Activated naive CD8-positive, alpha-beta T cell treated with anti-CD3 and anti-CD28 coated beads for 36 hours (primary cell): ENCODE measurements around the gene SLC17A1. TPM values are rescaled to one million over a fixed set of nuclear protein-coding genes. Genes with fewer than 3 reads are reported as not detected.

ENCODE experiments used
- DNase-seq: peaks from one replicate; pipeline ENCODE4 v3.0.0; 2021
- H3K27ac Mint-ChIP-seq: one replicate; pipeline ENCODE4 v1.8.0; 2022; ENCODE audit warnings: mild to moderate bottlenecking, moderate library complexity, mixed read lengths
- H3K27me3 Mint-ChIP-seq: one replicate; pipeline ENCODE4 v1.8.0; 2022; ENCODE audit warnings: mild to moderate bottlenecking, mixed read lengths
- H3K36me3 Mint-ChIP-seq: one replicate; pipeline ENCODE4 v1.8.0; 2021; ENCODE audit warnings: mild to moderate bottlenecking, mixed read lengths
- H3K4me1 Mint-ChIP-seq: one replicate; pipeline ENCODE4 v1.8.0; 2021; ENCODE audit warnings: mixed read lengths
- H3K4me3 Mint-ChIP-seq: one replicate; pipeline ENCODE4 v1.8.0; 2022; ENCODE audit warnings: mild to moderate bottlenecking, moderate library complexity, mixed read lengths
- H3K9me3 Mint-ChIP-seq: one replicate; pipeline ENCODE4 v1.8.0; 2022; ENCODE audit warnings: mixed read lengths
- total RNA-seq, 2 experiments: library from RNA; stranded (reverse); gene quantifications; one replicate each; pipeline ENCODE4 v1.2.3, GENCODE V29; 2021

Gene SLC17A1, protein sequence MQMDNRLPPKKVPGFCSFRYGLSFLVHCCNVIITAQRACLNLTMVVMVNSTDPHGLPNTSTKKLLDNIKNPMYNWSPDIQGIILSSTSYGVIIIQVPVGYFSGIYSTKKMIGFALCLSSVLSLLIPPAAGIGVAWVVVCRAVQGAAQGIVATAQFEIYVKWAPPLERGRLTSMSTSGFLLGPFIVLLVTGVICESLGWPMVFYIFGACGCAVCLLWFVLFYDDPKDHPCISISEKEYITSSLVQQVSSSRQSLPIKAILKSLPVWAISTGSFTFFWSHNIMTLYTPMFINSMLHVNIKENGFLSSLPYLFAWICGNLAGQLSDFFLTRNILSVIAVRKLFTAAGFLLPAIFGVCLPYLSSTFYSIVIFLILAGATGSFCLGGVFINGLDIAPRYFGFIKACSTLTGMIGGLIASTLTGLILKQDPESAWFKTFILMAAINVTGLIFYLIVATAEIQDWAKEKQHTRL
- total RNA-seq = not detected

DNA sequence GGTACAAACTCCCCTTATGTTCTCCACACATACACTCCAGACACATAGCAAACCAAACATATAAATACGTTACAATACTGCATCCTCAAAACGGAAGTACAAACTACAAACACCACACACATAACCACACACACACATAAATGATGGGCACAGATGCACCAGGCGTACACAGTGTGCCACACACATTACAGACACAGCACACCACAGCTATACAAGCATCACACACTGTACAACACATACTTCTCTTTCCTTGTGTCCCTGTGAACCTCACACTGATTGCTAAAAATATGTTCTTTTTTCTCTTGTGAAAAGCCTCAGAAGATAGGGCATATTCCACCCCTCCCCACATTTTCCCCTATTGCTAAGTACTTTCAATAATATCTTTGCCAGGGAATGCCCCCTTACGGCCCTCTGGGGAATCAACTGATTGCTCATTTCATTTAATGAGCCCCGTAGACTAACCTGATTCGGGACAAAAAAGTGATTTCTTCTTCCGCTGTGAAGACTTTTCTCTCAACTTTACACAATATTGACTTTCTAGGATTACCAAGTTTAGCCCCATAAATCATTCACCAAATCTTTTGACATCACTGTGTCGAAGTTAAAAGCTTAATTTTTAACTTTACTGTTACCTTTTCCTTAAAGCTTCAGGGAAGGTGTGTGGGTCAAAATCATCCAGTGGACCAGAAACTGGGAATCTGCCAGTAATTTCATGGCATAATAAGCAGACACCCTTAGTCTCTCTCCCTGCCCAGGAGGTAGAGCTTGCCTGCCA lies at the start of gene SLC17A1:
TSS of gene SLC17A1 (minus strand) at position 521 of the 775 bp plus-strand sequence. CDS start 1,495 bp downstream, outside the sequence.
- H3K27ac Mint-ChIP-seq = no peak within 1 kb of the TSS
- H3K36me3 Mint-ChIP-seq = no peaks in the 10 kb centered on the region
- peaks cover 17% of the 10 kb centered on the region for H3K27me3 Mint-ChIP-seq
- H3K4me1 Mint-ChIP-seq = no peaks in the 10 kb centered on the region
- H3K4me3 Mint-ChIP-seq = no peak within 1 kb of the TSS
- H3K9me3 Mint-ChIP-seq = no peaks in the 10 kb centered on the region
- DNase-seq = no peak

- Mint-ChIP-seq H3K4me1 (peaks cover 2% of the 10 kb centered on the region), H3K36me3 (no peaks in the 10 kb centered on the region), H3K27ac (no peak overlapping the region), H3K9me3 (no peaks in the 10 kb centered on the region), H3K27me3 (peaks cover 5% of the 10 kb centered on the region), H3K4me3 (no peak overlapping the region)
- no peak for DNase-seq
Measured at GRCh38 chr6:25880601-25881000, 48.7 kb upstream of the SLC17A1 start.

GRCh38 chr6:25878721-25879322 lies 47.0 kb upstream of the SLC17A1 start:
- DNase-seq = no peak
- no peak overlapping the region for H3K4me3 Mint-ChIP-seq
- no peaks in the 10 kb centered on the region for H3K9me3 Mint-ChIP-seq
- peaks cover 5% of the 10 kb centered on the region for H3K27me3 Mint-ChIP-seq
- H3K4me1 Mint-ChIP-seq = peaks cover 4% of the 10 kb centered on the region
- no peak overlapping the region for H3K27ac Mint-ChIP-seq
- H3K36me3 Mint-ChIP-seq = no peaks in the 10 kb centered on the region

DNA sequence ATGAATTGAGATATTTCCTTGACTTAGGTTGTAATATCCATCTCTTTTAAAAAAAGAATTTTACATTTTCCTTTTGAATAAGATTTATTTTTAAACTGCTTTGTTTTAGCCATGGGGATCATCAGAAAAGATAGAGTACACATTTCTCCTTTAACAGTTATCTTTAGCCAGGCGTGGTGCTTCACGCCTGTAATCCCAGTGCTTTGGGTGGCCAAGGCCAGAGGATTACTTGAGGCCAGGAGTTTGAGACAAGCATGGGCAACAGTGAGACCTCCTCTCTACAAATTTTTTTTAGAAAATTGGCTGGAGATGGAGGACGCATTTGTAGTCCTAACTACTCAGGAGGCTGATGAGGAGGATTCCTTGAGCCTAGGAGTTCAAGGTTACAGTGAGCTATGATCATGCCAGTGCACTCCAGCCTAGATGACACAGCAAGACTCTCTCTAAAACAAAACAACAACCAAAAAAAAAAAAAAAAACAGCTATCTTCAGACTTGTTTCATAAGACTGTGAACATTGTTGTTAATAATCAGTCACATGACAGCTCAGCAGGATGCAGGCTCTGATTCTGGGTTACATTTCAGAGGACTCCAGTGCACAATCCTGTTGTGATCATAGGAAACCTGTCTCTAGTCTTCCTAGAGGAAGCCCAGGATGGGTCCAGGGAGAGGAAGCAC lies 44.2 kb upstream of the SLC17A1 start:
- H3K27ac Mint-ChIP-seq = no peak overlapping the region
- DNase-seq = no peak
- no peaks in the 10 kb centered on the region for H3K36me3 Mint-ChIP-seq
- peaks cover 5% of the 10 kb centered on the region for H3K27me3 Mint-ChIP-seq
- H3K4me3 Mint-ChIP-seq = no peak overlapping the region
- peaks cover 9% of the 10 kb centered on the region for H3K4me1 Mint-ChIP-seq
- H3K9me3 Mint-ChIP-seq = no peaks in the 10 kb centered on the region

- Mint-ChIP-seq H3K27ac (no peak overlapping the region), H3K27me3 (peaks cover 5% of the 10 kb centered on the region)
Measured at GRCh38 chr6:25875563-25875905, 43.7 kb upstream of the SLC17A1 start.

GRCh38 chr6:25874822-25875562 lies 43.1 kb upstream of the SLC17A1 start:
- H3K4me3 Mint-ChIP-seq = no peak overlapping the region
- H3K27me3 Mint-ChIP-seq = peaks cover 5% of the 10 kb centered on the region
- H3K27ac Mint-ChIP-seq = no peak overlapping the region
- no peaks in the 10 kb centered on the region for H3K9me3 Mint-ChIP-seq
- peaks cover 9% of the 10 kb centered on the region for H3K4me1 Mint-ChIP-seq
- DNase-seq = no peak
- H3K36me3 Mint-ChIP-seq = no peaks in the 10 kb centered on the region

More at GRCh38 chr6:25875563-25875905, 43.7 kb upstream of the SLC17A1 start:
- DNase-seq = no peak
- H3K9me3 Mint-ChIP-seq = no peaks in the 10 kb centered on the region
- no peaks in the 10 kb centered on the region for H3K36me3 Mint-ChIP-seq
- H3K4me3 Mint-ChIP-seq = no peak overlapping the region
- peaks cover 9% of the 10 kb centered on the region for H3K4me1 Mint-ChIP-seq

GRCh38 chr6:25874118-25874517 lies 42.3 kb upstream of the SLC17A1 start, which contains the start of gene SLC17A3:
TSS of gene SLC17A3 (minus strand) at chr6:25874243. CDS start at chr6:25868387, 5,856 bp downstream.
- no peaks in the 10 kb centered on the region for H3K9me3 Mint-ChIP-seq
- peaks cover 5% of the 10 kb centered on the region for H3K27me3 Mint-ChIP-seq
- no peak for DNase-seq
- H3K4me1 Mint-ChIP-seq = peaks cover 9% of the 10 kb centered on the region
- no peak within 1 kb of the TSS for H3K4me3 Mint-ChIP-seq
- no peak within 1 kb of the TSS for H3K27ac Mint-ChIP-seq
- H3K36me3 Mint-ChIP-seq = no peaks in the 10 kb centered on the region

DNA sequence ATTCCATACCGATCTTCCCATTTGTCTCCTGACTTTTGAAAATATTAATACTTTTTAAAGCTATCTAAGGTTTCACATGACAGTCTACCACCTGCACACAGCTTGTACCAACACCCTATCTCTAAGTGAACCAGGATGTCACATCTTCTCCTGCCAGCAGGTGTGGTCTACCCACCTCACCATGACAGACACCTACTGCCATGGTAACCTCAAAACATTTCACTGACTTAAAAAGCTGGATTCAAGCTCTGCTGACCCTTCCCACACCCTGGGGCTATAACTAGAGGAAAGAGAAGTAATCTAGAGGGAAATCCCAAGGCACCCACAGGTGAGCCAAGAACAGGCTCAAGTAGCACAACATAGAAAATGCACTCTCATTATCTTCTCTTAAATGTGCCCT lies 41.0 kb upstream of the SLC17A1 start:
- Mint-ChIP-seq H3K27ac (no peak overlapping the region), H3K4me1 (peaks cover 11% of the 10 kb centered on the region), H3K4me3 (no peak overlapping the region), H3K36me3 (no peaks in the 10 kb centered on the region), H3K9me3 (no peaks in the 10 kb centered on the region), H3K27me3 (no peaks in the 10 kb centered on the region)
- DNase-seq = no peak

DNA sequence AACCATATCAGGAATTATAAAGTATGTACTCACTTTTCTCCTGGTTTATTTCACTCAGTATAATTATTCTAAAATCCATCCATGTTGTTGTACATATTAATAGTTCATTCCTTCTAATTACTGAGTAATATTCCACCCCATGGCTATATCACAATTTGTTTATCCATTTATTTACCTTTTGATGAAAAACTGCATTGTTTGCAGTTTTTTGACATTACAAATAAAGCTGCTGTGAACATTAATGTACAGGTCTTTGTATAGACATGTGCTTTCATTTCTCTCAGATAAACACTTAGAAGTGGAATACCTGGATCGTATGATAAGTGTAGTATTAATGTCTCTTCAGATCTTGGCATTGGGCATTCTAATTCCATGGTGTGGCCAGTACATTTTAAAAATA lies 38.0 kb upstream of the SLC17A1 start:
- no peaks in the 10 kb centered on the region for H3K27me3 Mint-ChIP-seq
- no peak overlapping the region for H3K27ac Mint-ChIP-seq
- H3K4me1 Mint-ChIP-seq = peaks cover 21% of the 10 kb centered on the region
- no peak overlapping the region for H3K4me3 Mint-ChIP-seq
- no peaks in the 10 kb centered on the region for H3K36me3 Mint-ChIP-seq
- no peak for DNase-seq
- H3K9me3 Mint-ChIP-seq = no peaks in the 10 kb centered on the region

GRCh38 chr6:25868436-25869183 lies 36.8 kb upstream of the SLC17A1 start:
- no peak overlapping the region for H3K27ac Mint-ChIP-seq
- H3K36me3 Mint-ChIP-seq = no peaks in the 10 kb centered on the region
- H3K4me3 Mint-ChIP-seq = no peak overlapping the region

DNA sequence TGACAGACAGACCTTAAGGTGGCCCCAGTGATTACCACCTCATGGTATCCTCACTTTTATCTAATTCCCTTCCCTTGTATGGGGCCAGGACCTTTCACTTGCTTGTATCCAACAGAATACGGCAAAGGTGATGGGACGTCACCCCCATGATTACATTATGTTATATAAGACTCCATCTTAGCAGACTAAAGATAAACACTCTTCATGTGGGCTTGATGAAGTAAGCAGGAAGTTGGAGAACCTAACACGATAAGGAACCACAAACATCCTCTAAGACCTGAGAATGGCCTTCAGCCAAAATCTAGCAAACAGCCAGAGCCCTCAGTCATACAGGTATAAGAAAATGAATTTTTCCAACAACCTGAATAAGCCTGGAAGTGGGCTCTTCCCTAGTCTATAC lies 34.2 kb upstream of the SLC17A1 start:
- Mint-ChIP-seq H3K27me3 (no peaks in the 10 kb centered on the region), H3K36me3 (peaks cover under 1% of the 10 kb centered on the region), H3K4me3 (no peak overlapping the region), H3K4me1 (peaks cover 17% of the 10 kb centered on the region), H3K9me3 (no peaks in the 10 kb centered on the region), H3K27ac (no peak overlapping the region)
- no peak for DNase-seq

More at GRCh38 chr6:25868436-25869183, 36.8 kb upstream of the SLC17A1 start:
- no peaks in the 10 kb centered on the region for H3K27me3 Mint-ChIP-seq
- peaks cover 21% of the 10 kb centered on the region for H3K4me1 Mint-ChIP-seq
- no peak for DNase-seq
- no peaks in the 10 kb centered on the region for H3K9me3 Mint-ChIP-seq

DNA sequence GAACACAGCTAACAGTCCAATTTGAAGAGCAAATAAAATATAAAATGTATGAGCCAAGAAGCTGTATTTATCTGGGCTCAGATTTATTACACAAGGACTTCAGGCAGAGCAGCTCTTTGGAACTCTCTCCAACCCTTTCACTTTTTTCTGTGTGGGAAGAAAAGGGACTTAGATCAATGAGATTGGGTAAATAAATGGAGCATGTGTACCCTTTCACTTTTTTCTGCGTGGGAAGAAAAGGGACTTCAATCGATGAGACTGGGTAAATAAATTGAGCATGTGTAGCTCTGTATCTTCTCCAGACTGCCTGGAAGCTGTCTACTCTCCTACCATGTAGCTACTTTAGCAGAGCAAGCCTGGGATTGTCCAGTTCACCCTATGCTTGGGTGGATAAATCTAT lies 31.5 kb upstream of the SLC17A1 start:
- H3K36me3 Mint-ChIP-seq = peaks cover 2% of the 10 kb centered on the region

GRCh38 chr6:25862199-25862598 lies 30.3 kb upstream of the SLC17A1 start:
- H3K4me1 Mint-ChIP-seq = peaks cover 14% of the 10 kb centered on the region
- H3K4me3 Mint-ChIP-seq = no peak overlapping the region
- peaks cover 2% of the 10 kb centered on the region for H3K36me3 Mint-ChIP-seq
- no peak overlapping the region for H3K27ac Mint-ChIP-seq
- no peaks in the 10 kb centered on the region for H3K9me3 Mint-ChIP-seq
- no peaks in the 10 kb centered on the region for H3K27me3 Mint-ChIP-seq
- DNase-seq = no peak

More for the DNA sequence above, 31.5 kb upstream of the SLC17A1 start:
- H3K4me1 Mint-ChIP-seq = peaks cover 14% of the 10 kb centered on the region
- H3K4me3 Mint-ChIP-seq = no peak overlapping the region
- H3K27ac Mint-ChIP-seq = no peak overlapping the region
- no peaks in the 10 kb centered on the region for H3K9me3 Mint-ChIP-seq
- no peaks in the 10 kb centered on the region for H3K27me3 Mint-ChIP-seq
- no peak for DNase-seq
